Kidney (tissue), 14 donors: ENCODE results near the gene PIK3CD. TPM values are rescaled to one million over a fixed set of nuclear protein-coding genes. Genes with fewer than 3 reads are reported as not detected.
A peak's percentile ranks its signal among the peaks of the same experiment; 100 is the strongest.

ENCODE experiments used
- DNase-seq, 5 donors: peaks; one replicate each; pipeline ENCODE4 v3.0.0-alpha.2; 2013 to 2020
- FAIRE-seq: peaks from 2 replicates; lab custom pipeline; 2012; peaks lifted over from hg19 to GRCh38; lab: Jason Lieb, UNC
- H3K27ac ChIP-seq, 2 donors: one replicate each; pipeline ENCODE4 v1.7.0; 2013; ENCODE audit warnings: low read depth in 2 of 2, low read length in 2 of 2, inconsistent platforms in 1 of 2
- H3K27me3 ChIP-seq: one replicate; pipeline ENCODE4 v1.7.1; 2013; ENCODE audit warnings: low read length, inconsistent platforms; ENCODE audit not compliant: control insufficient read depth, insufficient read depth
- H3K36me3 ChIP-seq, 3 donors: one replicate each; pipeline versions ENCODE4 v1.7.0 to v1.7.1; 2013; ENCODE audit warnings: low read length in 3 of 3, control low read depth in 1 of 3, inconsistent platforms in 1 of 3; ENCODE audit not compliant: insufficient read depth in 3 of 3, control insufficient read depth in 2 of 3
- H3K4me1 ChIP-seq, 3 donors: one replicate each; pipeline versions ENCODE4 v1.7.0 to v1.7.1; 2013; ENCODE audit warnings: low read length in 3 of 3, inconsistent platforms in 1 of 3, low read depth in 1 of 3; ENCODE audit not compliant: control insufficient read depth in 2 of 3, insufficient read depth in 2 of 3
- H3K4me3 ChIP-seq, 3 donors: one replicate each; pipeline versions ENCODE4 v1.7.0 to v1.8.1; 2013; ENCODE audit warnings: low read length in 3 of 3, control low read depth in 1 of 3, inconsistent platforms in 1 of 3
- H3K9ac ChIP-seq, 3 donors: one replicate each; pipeline versions ENCODE4 v1.7.0 to v1.7.1; 2013; ENCODE audit warnings: low read length in 3 of 3, control low read depth in 1 of 3, inconsistent platforms in 1 of 3
- H3K9me3 ChIP-seq, 3 donors: one replicate each; pipeline versions ENCODE4 v1.7.0 to v1.7.1; 2013; ENCODE audit warnings: low read length in 3 of 3, control low read depth in 1 of 3, inconsistent platforms in 1 of 3; ENCODE audit not compliant: control insufficient read depth in 2 of 3, insufficient read depth in 1 of 3
- CTCF ChIP-seq: IDR thresholded peaks from 3 replicates; pipeline ENCODE4 v1.5.1; 2012; ENCODE audit warnings: mild to moderate bottlenecking, moderate library complexity, borderline replicate concordance; ENCODE audit not compliant: insufficient read depth; ENCODE audit errors: extremely low read depth
- intact Hi-C: fragments of 100-400 bp; cut with DNase I; formaldehyde crosslinking; loops from one replicate; pipeline ENCODE4 v1.11.1; 2022
- polyA plus RNA-seq: library from polyadenylated mRNA; stranded (reverse); fragments of 350-450 nt; fragmentation: Illumina TruSeq; extraction: RNeasy Lipid Tissue Mini Kit (QIAGEN cat#74804); gene quantifications from one replicate; pipeline ENCODE4 v1.2.3, GENCODE V29; 2014; ENCODE audit warnings: low read depth, low replicate concordance; ENCODE audit not compliant: insufficient read depth
- total RNA-seq: library from RNA; stranded (reverse); fragmentation: NEBNext Ultra II Directional; extraction: Animal tissue kit (Norgen Biotek cat#: 25700); gene quantifications from one replicate; pipeline ENCODE4 v1.2.1, GENCODE V29; 2021
- donor health status: control.
- donor health status: control.
- donor health status: control.
- donor health status: control.
- donor health status: control.
- donor health status: DM: yes; HTN: yes; CAD: no.
- donor health status: Normal renal cell carcinoma (clear cell type).

PIK3CD gene
- total and polyA plus RNA-seq, 2 donors from 2014 or later = 5.3 to 19.7 TPM

GRCh38 chr1:9755441-9755995 is 104.0 kb downstream of the PIK3CD start:
- FAIRE-seq (no peak), DNase-seq (peak in 2 of 5 donors; percentile 6 to 20)
- no peak overlapping the region for H3K27ac ChIP-seq
- H3K4me1 ChIP-seq = peaks cover 0 to 5% (median 0%) of the 10 kb centered on the region in 3 donors
- no peak overlapping the region for H3K9ac ChIP-seq
- intact Hi-C loops = no loop called here
- H3K36me3 ChIP-seq = peaks cover 0 to 6% (median 2%) of the 10 kb centered on the region in 3 donors
- no peak for TF ChIP-seq CTCF
- no peaks in the 10 kb centered on the region for H3K27me3 ChIP-seq
- H3K4me3 ChIP-seq = no peak overlapping the region
- no peaks in the 10 kb centered on the region for H3K9me3 ChIP-seq

GRCh38 chr1:9758559-9759121 is 107.1 kb downstream of the PIK3CD start:
- TF ChIP-seq CTCF = no peak
- no peak for FAIRE-seq

DNA sequence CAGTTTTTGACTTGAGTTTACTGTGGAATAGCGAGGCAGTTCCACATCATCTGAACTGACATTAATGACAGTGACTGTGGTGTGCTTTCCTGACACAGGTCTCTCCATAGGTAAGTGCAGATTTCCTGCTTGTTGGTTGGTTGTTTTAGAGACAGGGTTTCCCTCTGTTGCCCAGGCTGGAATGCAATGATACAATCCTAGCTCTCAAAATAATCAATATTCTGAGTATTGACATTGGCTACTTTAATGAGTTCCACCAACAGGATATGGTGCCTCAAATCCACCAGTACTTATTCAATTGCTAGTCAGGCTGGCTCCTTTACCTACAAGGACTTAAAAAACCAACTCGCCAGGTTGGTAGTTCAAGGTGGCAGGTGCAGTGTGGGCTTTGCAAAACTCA is 108.4 kb downstream of the PIK3CD start:
- no peaks in the 10 kb centered on the region for H3K27me3 ChIP-seq
- H3K4me1 ChIP-seq = peaks cover 0 to 5% (median 0%) of the 10 kb centered on the region in 3 donors
- intact Hi-C loops = no loop called here
- TF ChIP-seq CTCF = no peak
- H3K9ac ChIP-seq = no peak overlapping the region
- no peak overlapping the region for H3K27ac ChIP-seq
- H3K9me3 ChIP-seq = no peaks in the 10 kb centered on the region
- no peaks in the 10 kb centered on the region for H3K36me3 ChIP-seq
- no peak for DNase-seq
- FAIRE-seq = no peak
- no peak overlapping the region for H3K4me3 ChIP-seq

More at GRCh38 chr1:9758559-9759121, 107.1 kb downstream of the PIK3CD start:
- Histone ChIP-seq H3K27ac (no peak overlapping the region), H3K9ac (no peak overlapping the region), H3K4me1 (peaks cover 0 to 5% (median 0%) of the 10 kb centered on the region in 3 donors), H3K27me3 (no peaks in the 10 kb centered on the region), H3K36me3 (peaks cover 0 to 2% (median 0%) of the 10 kb centered on the region in 3 donors), H3K9me3 (no peaks in the 10 kb centered on the region), H3K4me3 (no peak overlapping the region)
- intact Hi-C loops = no loop called here
- no peak for DNase-seq
